ENCODE data around the gene MSANTD1.

MSANTD1 gene

DNA sequence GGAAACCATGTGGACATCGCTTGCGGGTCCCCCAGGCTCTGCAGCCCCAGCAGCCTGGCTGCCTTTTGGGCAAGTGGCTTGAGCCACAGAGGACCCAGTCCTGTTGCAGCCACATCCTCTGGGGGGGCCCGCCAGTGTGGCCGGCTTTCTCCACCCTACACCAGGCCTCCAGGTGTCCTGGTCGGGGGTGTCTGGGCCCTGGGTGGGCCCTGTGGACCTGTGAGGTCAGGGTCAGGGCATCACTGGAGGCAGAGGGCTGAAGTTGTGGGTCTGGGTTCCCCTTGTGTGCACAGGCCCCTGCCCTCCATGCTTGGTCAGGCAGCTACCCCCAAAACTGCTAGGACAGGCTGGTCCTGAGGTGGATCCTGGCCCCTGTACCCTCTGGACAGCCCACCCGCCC is 3.3 kb upstream of the MSANTD1 start:
- TF ChIP-seq, protein P1, sequence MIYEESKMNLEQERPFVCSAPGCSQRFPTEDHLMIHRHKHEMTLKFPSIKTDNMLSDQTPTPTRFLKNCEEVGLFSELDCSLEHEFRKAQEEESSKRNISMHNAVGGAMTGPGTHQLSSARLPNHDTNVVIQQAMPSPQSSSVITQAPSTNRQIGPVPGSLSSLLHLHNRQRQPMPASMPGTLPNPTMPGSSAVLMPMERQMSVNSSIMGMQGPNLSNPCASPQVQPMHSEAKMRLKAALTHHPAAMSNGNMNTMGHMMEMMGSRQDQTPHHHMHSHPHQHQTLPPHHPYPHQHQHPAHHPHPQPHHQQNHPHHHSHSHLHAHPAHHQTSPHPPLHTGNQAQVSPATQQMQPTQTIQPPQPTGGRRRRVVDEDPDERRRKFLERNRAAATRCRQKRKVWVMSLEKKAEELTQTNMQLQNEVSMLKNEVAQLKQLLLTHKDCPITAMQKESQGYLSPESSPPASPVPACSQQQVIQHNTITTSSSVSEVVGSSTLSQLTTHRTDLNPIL (CRISPR knock-in tag; IDR thresholded peaks at IDR 0.05; ENCODE audit: low read depth), result no peak
- TF ChIP-seq TOX (CRISPR knock-in tag; IDR thresholded peaks at IDR 0.05; ENCODE audit: borderline replicate concordance) (no peak), ZC3H10 (CRISPR knock-in tag; IDR thresholded peaks at IDR 0.05) (no peak), ZFP30 (CRISPR knock-in tag; IDR thresholded peaks at IDR 0.05) (no peak), ARNTL (CRISPR knock-in tag; IDR thresholded peaks at IDR 0.05; ENCODE audit: borderline replicate concordance, low read depth) (no peak), RARB (CRISPR knock-in tag; IDR thresholded peaks at IDR 0.05) (no peak), OSR1 (CRISPR knock-in tag; IDR thresholded peaks at IDR 0.05) (no peak), ESRRG (CRISPR knock-in tag; IDR thresholded peaks at IDR 0.05) (no peak), CSDC2 (CRISPR knock-in tag; IDR thresholded peaks at IDR 0.05) (no peak), ISL1 (CRISPR knock-in tag; IDR thresholded peaks at IDR 0.05) (no peak), PPARA (CRISPR knock-in tag; IDR thresholded peaks at IDR 0.05; ENCODE audit: borderline replicate concordance) (no peak)
- TF ChIP-seq, protein P2, sequence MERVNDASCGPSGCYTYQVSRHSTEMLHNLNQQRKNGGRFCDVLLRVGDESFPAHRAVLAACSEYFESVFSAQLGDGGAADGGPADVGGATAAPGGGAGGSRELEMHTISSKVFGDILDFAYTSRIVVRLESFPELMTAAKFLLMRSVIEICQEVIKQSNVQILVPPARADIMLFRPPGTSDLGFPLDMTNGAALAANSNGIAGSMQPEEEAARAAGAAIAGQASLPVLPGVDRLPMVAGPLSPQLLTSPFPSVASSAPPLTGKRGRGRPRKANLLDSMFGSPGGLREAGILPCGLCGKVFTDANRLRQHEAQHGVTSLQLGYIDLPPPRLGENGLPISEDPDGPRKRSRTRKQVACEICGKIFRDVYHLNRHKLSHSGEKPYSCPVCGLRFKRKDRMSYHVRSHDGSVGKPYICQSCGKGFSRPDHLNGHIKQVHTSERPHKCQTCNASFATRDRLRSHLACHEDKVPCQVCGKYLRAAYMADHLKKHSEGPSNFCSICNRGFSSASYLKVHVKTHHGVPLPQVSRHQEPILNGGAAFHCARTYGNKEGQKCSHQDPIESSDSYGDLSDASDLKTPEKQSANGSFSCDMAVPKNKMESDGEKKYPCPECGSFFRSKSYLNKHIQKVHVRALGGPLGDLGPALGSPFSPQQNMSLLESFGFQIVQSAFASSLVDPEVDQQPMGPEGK (CRISPR knock-in tag; IDR thresholded peaks at IDR 0.05; ENCODE audit: borderline replicate concordance), result no peak
- TF ChIP-seq, protein P3, sequence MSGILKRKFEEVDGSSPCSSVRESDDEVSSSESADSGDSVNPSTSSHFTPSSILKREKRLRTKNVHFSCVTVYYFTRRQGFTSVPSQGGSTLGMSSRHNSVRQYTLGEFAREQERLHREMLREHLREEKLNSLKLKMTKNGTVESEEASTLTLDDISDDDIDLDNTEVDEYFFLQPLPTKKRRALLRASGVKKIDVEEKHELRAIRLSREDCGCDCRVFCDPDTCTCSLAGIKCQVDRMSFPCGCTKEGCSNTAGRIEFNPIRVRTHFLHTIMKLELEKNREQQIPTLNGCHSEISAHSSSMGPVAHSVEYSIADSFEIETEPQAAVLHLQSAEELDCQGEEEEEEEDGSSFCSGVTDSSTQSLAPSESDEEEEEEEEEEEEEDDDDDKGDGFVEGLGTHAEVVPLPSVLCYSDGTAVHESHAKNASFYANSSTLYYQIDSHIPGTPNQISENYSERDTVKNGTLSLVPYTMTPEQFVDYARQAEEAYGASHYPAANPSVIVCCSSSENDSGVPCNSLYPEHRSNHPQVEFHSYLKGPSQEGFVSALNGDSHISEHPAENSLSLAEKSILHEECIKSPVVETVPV (CRISPR knock-in tag; IDR thresholded peaks at IDR 0.05), result no peak
- ATAC-seq, result no peak

DNA sequence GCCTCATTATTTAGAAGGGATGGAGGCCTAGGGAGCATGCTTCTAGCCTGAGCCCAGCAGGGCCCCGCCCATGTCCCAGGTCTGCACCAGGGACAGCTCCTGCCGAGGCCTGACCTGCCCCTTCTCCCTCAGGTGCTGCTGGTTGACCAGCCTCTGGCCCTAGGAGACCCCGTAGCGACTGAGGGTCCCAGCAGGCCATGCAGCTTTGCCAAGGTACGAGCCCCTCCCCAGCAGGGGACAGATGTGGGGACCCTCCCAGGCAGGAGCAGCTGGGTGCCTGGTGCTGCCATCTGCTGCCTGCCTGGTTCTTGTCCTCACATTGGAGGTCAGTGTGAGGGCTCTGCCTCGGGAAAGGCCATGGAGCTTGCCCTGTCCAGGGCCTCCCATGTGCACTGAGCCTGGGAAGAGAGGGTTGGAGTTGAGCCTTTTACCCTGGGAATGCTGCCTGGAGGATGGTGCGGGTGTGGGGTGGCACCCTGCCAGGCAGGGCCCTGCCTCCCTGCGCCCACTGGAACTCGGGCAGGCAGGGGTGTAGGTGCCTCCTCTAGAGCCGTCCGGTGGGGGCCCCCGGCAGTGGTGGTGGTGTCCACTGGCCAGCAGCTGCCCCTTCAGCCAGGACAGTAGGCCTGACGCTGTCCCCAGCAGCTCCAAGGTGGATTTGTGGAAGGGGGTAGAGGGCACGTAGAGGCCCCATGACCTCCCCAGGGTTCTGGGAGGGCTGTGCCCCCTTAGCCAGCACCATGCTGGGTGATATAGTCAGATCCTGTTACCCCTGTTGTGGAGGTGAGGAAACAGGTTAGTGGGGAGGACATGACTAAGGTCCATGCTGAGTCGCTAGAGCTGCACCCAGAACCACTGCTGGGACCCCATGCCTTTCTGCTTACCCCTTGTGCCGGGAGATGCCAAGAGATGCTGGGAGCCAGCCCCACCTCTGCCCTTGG is 2.2 kb upstream of the MSANTD1 start:
- TF ChIP-seq PPARA (CRISPR knock-in tag; IDR thresholded peaks at IDR 0.05; ENCODE audit: borderline replicate concordance) (no peak), BACH2 (CRISPR knock-in tag; IDR thresholded peaks at IDR 0.05; ENCODE audit: borderline replicate concordance) (no peak), CSDC2 (CRISPR knock-in tag; IDR thresholded peaks at IDR 0.05) (no peak), SNAI2 (CRISPR knock-in tag; IDR thresholded peaks at IDR 0.05) (no peak)
- peak; percentile 14 for ATAC-seq

DNA sequence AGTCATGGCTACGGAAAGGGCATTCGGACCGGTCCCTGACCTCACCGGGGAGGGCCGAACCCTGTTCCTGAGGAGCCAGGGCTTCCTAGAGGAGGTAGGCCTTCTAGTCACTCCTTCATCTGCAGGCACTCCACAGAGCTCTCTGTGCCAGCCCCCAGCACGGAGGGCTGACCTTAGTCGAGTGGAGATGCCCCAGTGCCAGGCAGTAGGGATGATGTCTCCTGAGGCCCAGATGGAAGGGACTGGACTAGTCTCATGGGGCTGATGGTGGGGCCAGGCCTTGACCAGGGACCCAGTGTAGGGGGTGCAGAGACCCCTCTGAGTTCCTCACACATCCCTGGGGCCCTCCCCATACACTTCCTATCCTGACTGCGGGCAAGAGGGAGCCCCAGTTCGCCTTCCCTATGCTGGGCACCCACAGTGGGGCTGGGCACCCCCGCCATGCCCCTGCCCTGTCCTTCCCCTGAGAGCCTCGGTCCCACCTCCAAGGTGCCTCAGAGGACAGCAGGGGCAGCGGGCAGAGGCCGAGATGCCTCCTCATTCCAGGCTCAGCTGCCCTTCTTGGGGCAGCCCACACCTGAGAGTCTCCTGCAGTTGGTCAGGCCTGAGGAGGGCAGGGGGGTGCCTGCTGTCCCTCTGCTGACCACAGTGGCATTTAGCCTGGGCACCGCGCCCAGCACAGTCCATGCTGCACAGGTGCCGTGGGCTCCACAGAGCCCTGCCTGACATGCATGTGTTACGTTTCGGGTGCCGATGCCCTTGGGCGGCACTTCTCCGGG is 1.4 kb upstream of the MSANTD1 start:
- TF ChIP-seq ZFP30 (CRISPR knock-in tag; IDR thresholded peaks at IDR 0.05) (no peak), ZNF70 (CRISPR knock-in tag; IDR thresholded peaks at IDR 0.05) (no peak), PPARA (CRISPR knock-in tag; IDR thresholded peaks at IDR 0.05; ENCODE audit: borderline replicate concordance) (no peak), TCF4 (CRISPR knock-in tag; IDR thresholded peaks at IDR 0.05; ENCODE audit: borderline replicate concordance) (no peak), CSDC2 (CRISPR knock-in tag; IDR thresholded peaks at IDR 0.05) (no peak), SNAI2 (CRISPR knock-in tag; IDR thresholded peaks at IDR 0.05) (no peak), ESRRG (CRISPR knock-in tag; IDR thresholded peaks at IDR 0.05) (no peak), ZNF8 (CRISPR knock-in tag; IDR thresholded peaks at IDR 0.05) (no peak), GLIS3 (CRISPR knock-in tag; IDR thresholded peaks at IDR 0.05) (no peak), ZC3H10 (CRISPR knock-in tag; IDR thresholded peaks at IDR 0.05) (no peak), OSR1 (CRISPR knock-in tag; IDR thresholded peaks at IDR 0.05) (no peak), ISL1 (CRISPR knock-in tag; IDR thresholded peaks at IDR 0.05) (no peak)
- TF ChIP-seq, protein P4, sequence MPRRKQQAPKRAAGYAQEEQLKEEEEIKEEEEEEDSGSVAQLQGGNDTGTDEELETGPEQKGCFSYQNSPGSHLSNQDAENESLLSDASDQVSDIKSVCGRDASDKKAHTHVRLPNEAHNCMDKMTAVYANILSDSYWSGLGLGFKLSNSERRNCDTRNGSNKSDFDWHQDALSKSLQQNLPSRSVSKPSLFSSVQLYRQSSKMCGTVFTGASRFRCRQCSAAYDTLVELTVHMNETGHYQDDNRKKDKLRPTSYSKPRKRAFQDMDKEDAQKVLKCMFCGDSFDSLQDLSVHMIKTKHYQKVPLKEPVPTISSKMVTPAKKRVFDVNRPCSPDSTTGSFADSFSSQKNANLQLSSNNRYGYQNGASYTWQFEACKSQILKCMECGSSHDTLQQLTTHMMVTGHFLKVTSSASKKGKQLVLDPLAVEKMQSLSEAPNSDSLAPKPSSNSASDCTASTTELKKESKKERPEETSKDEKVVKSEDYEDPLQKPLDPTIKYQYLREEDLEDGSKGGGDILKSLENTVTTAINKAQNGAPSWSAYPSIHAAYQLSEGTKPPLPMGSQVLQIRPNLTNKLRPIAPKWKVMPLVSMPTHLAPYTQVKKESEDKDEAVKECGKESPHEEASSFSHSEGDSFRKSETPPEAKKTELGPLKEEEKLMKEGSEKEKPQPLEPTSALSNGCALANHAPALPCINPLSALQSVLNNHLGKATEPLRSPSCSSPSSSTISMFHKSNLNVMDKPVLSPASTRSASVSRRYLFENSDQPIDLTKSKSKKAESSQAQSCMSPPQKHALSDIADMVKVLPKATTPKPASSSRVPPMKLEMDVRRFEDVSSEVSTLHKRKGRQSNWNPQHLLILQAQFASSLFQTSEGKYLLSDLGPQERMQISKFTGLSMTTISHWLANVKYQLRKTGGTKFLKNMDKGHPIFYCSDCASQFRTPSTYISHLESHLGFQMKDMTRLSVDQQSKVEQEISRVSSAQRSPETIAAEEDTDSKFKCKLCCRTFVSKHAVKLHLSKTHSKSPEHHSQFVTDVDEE (CRISPR knock-in tag; IDR thresholded peaks at IDR 0.05), result no peak
- TF ChIP-seq, protein P1 (CRISPR knock-in tag; IDR thresholded peaks at IDR 0.05; ENCODE audit: low read depth), result no peak
- TF ChIP-seq, protein P2 (CRISPR knock-in tag; IDR thresholded peaks at IDR 0.05; ENCODE audit: borderline replicate concordance), result no peak
- TF ChIP-seq, protein P3 (CRISPR knock-in tag; IDR thresholded peaks at IDR 0.05), result no peak
- ATAC-seq, result no peak

Measured in SK-N-SH treated with all-trans-retinoic acid at 6 μM for 48 hours (cell line).